Measurements from ENCODE around the gene PRND.
"Not testable (repeated sequence)": the region's sequence is repeated elsewhere in the genome, so short reads cannot be mapped to it uniquely, and the experiment has no call there.

Gene PRND

GRCh38 chr20:4740774-4741431 is 19.2 kb downstream of the PRND start:
- no peak for DNase-seq

GRCh38 chr20:4748847-4749246 is 27.1 kb downstream of the PRND start:
- no peak for DNase-seq

GRCh38 chr20:4749326-4749725 is 27.6 kb downstream of the PRND start:
- no peak for DNase-seq

- DNase-seq = no peak
These were observed 28.7 kb downstream of the PRND start for GRCh38 chr20:4750381-4750780.

GRCh38 chr20:4759100-4759884 is 37.6 kb downstream of the PRND start:
- not testable (repeated sequence) for DNase-seq

- DNase-seq = no peak
These were observed 41.6 kb downstream of the PRND start for GRCh38 chr20:4763261-4763660.

- DNase-seq = no peak
These were observed 42.2 kb downstream of the PRND start for GRCh38 chr20:4763723-4764510.

- no peak for DNase-seq
These were observed 43.1 kb downstream of the PRND start for GRCh38 chr20:4764805-4765204.

GRCh38 chr20:4765681-4766080 is 44.0 kb downstream of the PRND start:
- no peak for DNase-seq

- DNase-seq = no peak
These were observed 44.9 kb downstream of the PRND start for GRCh38 chr20:4766631-4767030.

GRCh38 chr20:4767084-4767483 is 45.4 kb downstream of the PRND start:
- DNase-seq = no peak

- no peak for DNase-seq
These were observed 47.6 kb downstream of the PRND start for GRCh38 chr20:4769328-4769727.

GRCh38 chr20:4770026-4770425 is 48.3 kb downstream of the PRND start:
- no peak for DNase-seq

- DNase-seq = no peak
These were observed 49.3 kb downstream of the PRND start for GRCh38 chr20:4771004-4771403.

- DNase-seq = no peak
These were observed 50.4 kb downstream of the PRND start for GRCh38 chr20:4772132-4772531.

GRCh38 chr20:4773014-4773413 is 51.3 kb downstream of the PRND start:
- not testable (repeated sequence) for DNase-seq

GRCh38 chr20:4773736-4774135 is 52.0 kb downstream of the PRND start:
- no peak for DNase-seq

- DNase-seq = no peak
These were observed 52.5 kb downstream of the PRND start for GRCh38 chr20:4774207-4774606.

- no peak for DNase-seq
These were observed 53.8 kb downstream of the PRND start for GRCh38 chr20:4775322-4776078.

- DNase-seq = no peak
These were observed 54.4 kb downstream of the PRND start for GRCh38 chr20:4776079-4776630.
